Right lobe of liver (tissue), 6 donors: ENCODE results near the gene CRIP3. TPM values are rescaled to one million over a fixed set of nuclear protein-coding genes. Genes with fewer than 3 reads are reported as not detected.

Experiments used
- ATAC-seq, 4 donors: fragments of 200-7000 bp; cut with Tn5 transposase; one replicate each; pipeline ENCODE4 v1.9.1; 2020; ENCODE audit warnings: mild to moderate bottlenecking in 4 of 4, moderate library complexity in 4 of 4
- DNase-seq, 3 donors: peaks; one replicate each; pipeline ENCODE4 v3.0.0-alpha.2; 2020
- H3K27ac ChIP-seq, 3 donors: fragments of 200-600 bp; one replicate each; pipeline ENCODE4 v1.8.0; 2022
- H3K27me3 ChIP-seq, 2 donors: fragments of 200-600 bp; one replicate each; pipeline ENCODE4 v1.8.0; 2022
- H3K36me3 ChIP-seq, 4 donors: fragments of 200-600 bp; sonication (generic) in 1 of 4; one replicate each; pipeline versions ENCODE4 v1.5.1 to v1.8.0; 2017 to 2022; ENCODE audit warnings: control low read depth in 1 of 4
- H3K4me1 ChIP-seq, 4 donors: fragments of 200-600 bp; sonication (generic) in 1 of 4; one replicate each; pipeline versions ENCODE4 v1.5.1 to v1.8.0; 2017 to 2022; ENCODE audit warnings: control low read depth in 1 of 4
- H3K4me3 ChIP-seq, 3 donors: fragments of 200-600 bp; one replicate each; pipeline ENCODE4 v1.8.0; 2022
- H3K9me3 ChIP-seq, 4 donors: fragments of 200-600 bp; sonication (generic) in 1 of 4; one replicate each; pipeline versions ENCODE4 v1.5.1 to v1.8.0; 2017 to 2022; ENCODE audit warnings: control low read depth in 1 of 4
- CTCF ChIP-seq, 4 donors: fragments of 200-600 bp in 3 of 4; fragments of 450-650 bp in 1 of 4; IDR thresholded peaks; one replicate each; pipeline versions ENCODE4 v1.5.1 to v1.8.0; 2016 to 2022; ENCODE audit warnings: antibody characterized with exemption in 4 of 4, mild to moderate bottlenecking in 2 of 4
- POLR2A ChIP-seq: fragments of 450-650 bp; IDR thresholded peaks from one replicate; pipeline ENCODE4 v1.6.1; 2017; ENCODE audit warnings: antibody characterized with exemption, mild to moderate bottlenecking
- WGBS: methylation state at CpG from one replicate; pipeline ENCODE4 v1.1.6; 2018; ENCODE audit warnings: low coverage, low lambda C conversion rate; ENCODE audit not compliant: insufficient coverage; ENCODE audit errors: missing lambda C conversion rate; 5-methylcytosine and 5-hydroxymethylcytosine counted together
- intact Hi-C, 2 donors: fragments of 100-400 bp; cut with DNase I; formaldehyde crosslinking; loops; one replicate each; pipeline versions ENCODE4 v1.11.2 to v1.14.1; 2022
- total RNA-seq, 6 experiments: library from RNA; depleted of rRNA in 2 of 6; stranded (reverse); fragments of >200 nt in 2 of 6; fragmentation: NEBNext Ultra II Directional in 3 of 6; extraction: Animal tissue kit (Norgen Biotek cat#: 25700) in 3 of 6; gene quantifications; one replicate each; pipeline versions ENCODE4 v1.1.0 to v1.2.4, GENCODE V29; 2016 to 2023
- donor health status: DM: no; HTN: yes; CAD: no.
- donor health status: DM: no; HTN: no; CAD: no.
- donor health status: DM: no; HTN: no; CAD: no.
- donor health status: DM: no; HTN: yes; CAD: no.
- donor health status: DM: no; HTN: yes; CAD: no.

Gene CRIP3
- total RNA-seq, 6 experiments from 2014 or later, result 2.1 to 7.9 (median 5.2) TPM

GRCh38 chr6:43335469-43335868 is 26.8 kb upstream of the CRIP3 start:
- ATAC-seq (peak in 1 of 4 donors; percentile 32), DNase-seq (no peak)
- H3K36me3 ChIP-seq, result peaks cover 0 to 16% (median 6%) of the 10 kb centered on the region in 4 donors
- TF ChIP-seq POLR2A (no peak), CTCF (IDR thresholded peaks at IDR 0.05) (no peak)
- no peaks in the 10 kb centered on the region for H3K4me1 ChIP-seq
- H3K4me3 ChIP-seq, result no peak overlapping the region
- no peaks in the 10 kb centered on the region for H3K27me3 ChIP-seq
- H3K9me3 ChIP-seq, result no peaks in the 10 kb centered on the region
- WGBS, result 68% methylated on average over 2 of the region's 3 CpGs
- intact Hi-C loops, result no loop called here
- H3K27ac ChIP-seq, result no peak overlapping the region

GRCh38 chr6:43334466-43335095 is 26.0 kb upstream of the CRIP3 start:
- Histone ChIP-seq H3K4me3 (no peak overlapping the region), H3K4me1 (no peaks in the 10 kb centered on the region), H3K27me3 (no peaks in the 10 kb centered on the region), H3K9me3 (no peaks in the 10 kb centered on the region), H3K36me3 (peaks cover 0 to 7% (median 1%) of the 10 kb centered on the region in 4 donors), H3K27ac (no peak overlapping the region)
- 82% methylated on average over 2 of the region's 2 CpGs for WGBS
- ATAC-seq (peak; percentile 67 to 81 (median 76)), DNase-seq (no peak)
- TF ChIP-seq POLR2A, result no peak
- TF ChIP-seq CTCF (IDR thresholded peaks at IDR 0.05), result peak; percentile 28 to 49 (median 44)
- intact Hi-C loops, result no loop called here

GRCh38 chr6:43331891-43332290 is 23.3 kb upstream of the CRIP3 start:
- Histone ChIP-seq H3K4me1 (peaks cover 0 to 11% (median 0%) of the 10 kb centered on the region in 4 donors), H3K27me3 (no peaks in the 10 kb centered on the region), H3K27ac (no peak overlapping the region), H3K9me3 (no peaks in the 10 kb centered on the region), H3K36me3 (no peaks in the 10 kb centered on the region), H3K4me3 (no peak overlapping the region)
- DNase-seq, result no peak
- TF ChIP-seq POLR2A (no peak), CTCF (IDR thresholded peaks at IDR 0.05) (no peak)
- WGBS, result 55% methylated on average over 4 of the region's 4 CpGs
- intact Hi-C loops, result no loop called here
- no peak for ATAC-seq

GRCh38 chr6:43331470-43331869 is 22.8 kb upstream of the CRIP3 start:
- DNase-seq (no peak), ATAC-seq (no peak)
- WGBS, result 50% methylated on average over 1 of the region's 1 CpG
- TF ChIP-seq CTCF (IDR thresholded peaks at IDR 0.05) (no peak), POLR2A (no peak)
- Histone ChIP-seq H3K9me3 (no peaks in the 10 kb centered on the region), H3K27me3 (no peaks in the 10 kb centered on the region), H3K36me3 (no peaks in the 10 kb centered on the region), H3K4me3 (no peak overlapping the region), H3K4me1 (peaks cover 0 to 11% (median 0%) of the 10 kb centered on the region in 4 donors), H3K27ac (no peak overlapping the region)
- intact Hi-C loops, result no loop called here
